NCI-H82 treated with DMSO at 0.1 percent for 48 hours (cell line): ENCODE data around the gene LCLAT1.
A peak's percentile ranks its signal among the peaks of the same experiment; 100 is the strongest.
"Not testable (repeated sequence)": the region's sequence is repeated elsewhere in the genome, so short reads cannot be mapped to it uniquely, and the experiment has no call there.

Source experiments
- DNase-seq: peaks from one replicate; lab custom pipeline; 2025; ENCODE audit not compliant: unreplicated experiment; lab: John Stamatoyannopoulos, UW

The LCLAT1 gene

DNA sequence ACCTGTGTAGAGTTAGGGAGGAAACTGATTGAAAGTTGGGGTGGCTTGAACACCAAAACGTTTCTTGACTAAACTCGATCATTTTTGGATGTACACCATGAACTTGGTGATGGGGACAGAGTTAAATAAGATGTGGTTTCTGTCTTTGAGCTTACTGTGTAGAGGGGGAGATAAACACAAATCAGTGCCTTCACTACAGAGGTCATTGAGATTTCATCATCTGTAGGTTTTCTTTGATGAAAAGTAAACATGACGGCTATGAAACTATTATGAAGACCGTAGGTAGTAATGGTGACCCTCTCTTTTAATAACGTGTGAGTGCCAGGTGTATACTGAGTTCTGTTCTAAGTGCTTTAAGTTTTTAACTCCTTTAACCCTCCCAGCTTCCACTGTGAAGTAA is 6.5 kb downstream of the LCLAT1 start:
- no peak for DNase-seq

DNA sequence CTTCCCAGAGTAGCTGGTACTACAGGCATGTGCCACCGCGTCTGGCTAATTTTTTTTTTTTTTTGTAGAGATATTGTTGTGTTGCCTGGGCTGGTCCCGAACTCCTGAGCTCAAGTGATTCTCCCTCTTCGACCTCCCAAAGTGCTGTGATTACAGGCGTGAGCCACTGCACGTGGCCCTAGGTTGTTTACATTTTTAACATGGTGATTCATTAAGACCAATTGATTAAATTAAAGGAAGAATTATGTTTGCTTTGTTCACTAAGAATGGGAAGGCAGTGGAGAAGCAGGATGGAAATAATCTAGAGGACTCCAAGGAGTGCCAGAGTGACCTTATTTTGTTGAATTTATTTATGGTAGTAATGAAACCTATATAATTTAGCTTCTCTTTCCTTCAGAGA is 7.5 kb downstream of the LCLAT1 start:
- DNase-seq, result peak; percentile 98

DNA sequence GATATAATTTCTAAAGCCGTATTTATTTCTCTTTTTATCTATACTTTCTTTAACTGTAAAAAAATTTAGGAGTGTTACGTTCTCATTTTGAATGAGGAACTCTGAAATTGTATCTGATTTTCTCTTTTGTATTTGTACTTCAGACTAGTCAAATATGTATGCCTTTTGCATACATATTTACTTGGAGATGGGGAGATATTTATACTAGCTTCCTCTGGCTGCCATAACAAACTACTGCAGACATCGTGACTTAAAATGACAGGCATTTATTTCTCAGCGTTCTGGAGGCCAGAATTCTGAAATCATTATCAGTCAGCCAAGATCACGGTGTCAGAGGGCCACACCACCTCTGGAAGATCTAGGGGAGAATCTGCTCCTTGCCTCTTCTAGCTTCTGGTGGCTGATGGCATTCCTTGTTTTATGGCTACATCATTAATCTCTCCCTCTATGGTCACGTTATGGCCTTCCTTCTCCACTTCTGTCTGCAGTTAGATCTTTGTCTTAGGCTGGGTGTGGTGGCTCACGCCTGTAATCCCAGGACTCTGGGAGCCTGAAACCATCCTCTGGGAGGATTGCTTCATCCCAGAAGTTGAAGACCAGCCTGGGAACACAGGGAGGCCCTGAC is 8.2 kb downstream of the LCLAT1 start:
- DNase-seq, result peak; percentile 92

DNA sequence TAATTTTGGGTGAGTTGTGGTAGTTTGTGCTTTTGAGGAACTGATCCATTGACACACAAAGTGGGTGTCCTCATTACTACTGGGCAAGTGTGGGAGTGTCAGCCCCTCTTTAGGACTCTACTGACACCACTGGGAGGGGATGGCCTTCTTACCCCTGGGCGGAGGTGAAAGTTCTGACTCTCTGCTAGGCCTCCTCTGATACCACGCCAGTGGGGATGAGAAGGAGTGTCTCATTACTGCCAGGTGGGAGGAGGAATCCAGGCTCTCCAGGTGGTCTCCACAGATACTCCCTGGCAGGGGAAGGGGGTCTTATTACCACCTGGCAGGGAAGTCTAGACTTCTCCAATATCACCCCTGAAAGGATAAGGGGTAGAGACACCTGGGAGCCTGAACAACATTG is 9.1 kb downstream of the LCLAT1 start:
- DNase-seq, result no peak

DNA sequence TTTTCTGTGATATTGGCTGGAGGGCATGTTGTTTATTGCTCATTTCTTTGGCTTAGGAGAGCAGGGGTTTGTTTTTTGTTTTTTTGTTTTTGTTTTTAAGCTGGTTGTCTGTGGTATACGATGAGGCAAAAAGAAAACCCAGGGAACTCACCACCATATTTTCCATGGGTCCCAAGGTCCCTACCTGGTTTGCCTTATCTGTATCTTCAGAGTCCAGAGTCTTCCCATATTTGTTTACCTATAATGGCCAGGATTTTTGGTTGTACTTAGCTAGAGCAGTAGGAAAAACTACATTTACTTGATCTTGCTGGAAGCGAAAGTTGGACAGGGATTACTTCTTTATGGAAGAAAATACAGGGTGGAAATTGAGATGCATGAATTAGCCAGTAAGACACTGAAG is 9.5 kb downstream of the LCLAT1 start:
- DNase-seq, result no peak

DNA sequence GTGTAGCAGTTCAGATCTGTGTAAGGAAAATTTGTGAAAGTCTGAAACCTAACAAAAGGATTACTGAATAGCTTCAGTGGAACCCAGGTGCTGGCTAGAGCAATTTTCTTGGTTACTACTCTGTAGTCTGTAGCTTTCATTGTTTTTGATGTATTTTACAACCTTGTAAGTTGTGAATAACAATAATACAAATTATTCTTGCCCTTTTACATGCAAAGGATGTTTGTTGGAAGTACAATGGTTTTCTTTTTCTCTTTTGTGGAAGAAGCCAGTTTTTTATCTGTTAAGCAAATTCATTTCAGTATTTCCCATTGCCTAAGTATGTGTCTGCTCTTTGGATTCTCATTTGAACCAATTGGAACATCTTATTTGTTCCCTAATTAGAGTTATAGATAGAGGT is 10.2 kb downstream of the LCLAT1 start:
- DNase-seq, result no peak

DNA sequence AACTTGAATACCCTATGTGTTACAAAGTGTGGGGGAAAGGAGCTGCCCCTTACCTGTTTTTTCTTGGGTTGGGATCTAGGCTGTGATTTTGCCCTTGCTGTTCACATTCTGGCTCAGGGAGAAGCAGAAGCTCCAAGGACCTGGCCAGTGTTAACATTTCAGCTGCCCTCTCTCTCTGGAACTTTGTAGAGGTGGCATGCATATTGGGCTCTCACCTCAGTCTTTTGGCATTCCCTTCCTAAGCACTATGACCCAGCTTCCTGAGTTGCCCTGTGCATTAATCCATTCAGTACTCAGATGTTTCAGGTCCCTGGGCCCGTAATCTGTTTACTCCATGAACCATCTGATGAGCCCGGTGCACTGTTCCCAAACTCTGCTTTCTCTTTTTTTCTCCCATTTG is 12.1 kb downstream of the LCLAT1 start:
- peak; percentile 59 for DNase-seq

DNA sequence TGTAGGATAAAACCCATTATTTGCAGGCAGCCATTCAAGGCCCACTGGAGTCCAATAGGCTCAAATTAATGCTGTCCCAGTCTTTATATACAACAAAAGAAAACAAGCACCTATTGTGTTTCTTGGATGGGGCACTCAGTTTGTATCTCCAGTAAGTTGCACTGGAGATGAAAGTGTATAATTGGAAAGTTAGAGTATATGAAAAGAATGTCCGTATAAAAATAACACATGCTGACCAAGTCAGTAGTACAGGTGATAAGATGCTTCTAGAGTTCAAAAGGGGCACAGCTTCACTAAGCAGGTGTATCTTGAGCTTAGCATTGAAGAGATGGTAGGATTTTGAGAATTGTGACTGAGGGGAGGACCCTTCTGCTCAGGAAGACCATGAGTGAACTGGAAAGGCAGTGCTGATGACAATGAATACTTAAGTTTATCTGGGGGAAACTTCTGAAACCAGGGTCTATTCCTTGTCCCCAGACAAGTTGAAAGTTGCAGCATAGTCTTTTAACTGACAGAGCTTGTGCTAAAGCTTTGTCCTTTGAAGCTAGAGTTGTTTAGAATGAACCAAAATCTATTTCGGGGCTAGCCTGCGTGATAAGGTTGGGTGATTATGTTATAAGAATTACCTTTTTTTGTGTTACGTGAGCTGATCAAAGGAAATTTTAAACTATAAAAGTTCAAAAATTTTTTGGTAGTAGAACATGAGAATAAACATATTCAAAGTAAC is 15.2 kb downstream of the LCLAT1 start:
- no peak for DNase-seq

DNA sequence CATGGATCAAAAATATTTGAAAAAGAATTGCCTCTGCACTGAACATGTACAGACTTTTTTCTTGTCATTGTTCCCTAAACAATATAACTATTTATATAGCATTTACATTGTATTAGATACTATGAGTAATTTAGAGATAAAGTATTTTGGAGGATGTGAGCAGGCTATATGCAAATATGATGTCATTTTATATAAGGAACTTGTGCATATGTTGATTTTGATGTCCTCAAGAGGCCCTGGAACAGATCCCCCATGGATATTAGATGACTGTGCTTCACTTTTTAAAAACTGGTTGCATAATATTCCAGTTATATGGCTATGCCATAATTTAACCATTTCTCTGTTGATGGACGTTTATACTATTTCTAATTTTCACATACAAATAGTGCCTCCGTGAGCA is 16.5 kb downstream of the LCLAT1 start:
- no peak for DNase-seq

DNA sequence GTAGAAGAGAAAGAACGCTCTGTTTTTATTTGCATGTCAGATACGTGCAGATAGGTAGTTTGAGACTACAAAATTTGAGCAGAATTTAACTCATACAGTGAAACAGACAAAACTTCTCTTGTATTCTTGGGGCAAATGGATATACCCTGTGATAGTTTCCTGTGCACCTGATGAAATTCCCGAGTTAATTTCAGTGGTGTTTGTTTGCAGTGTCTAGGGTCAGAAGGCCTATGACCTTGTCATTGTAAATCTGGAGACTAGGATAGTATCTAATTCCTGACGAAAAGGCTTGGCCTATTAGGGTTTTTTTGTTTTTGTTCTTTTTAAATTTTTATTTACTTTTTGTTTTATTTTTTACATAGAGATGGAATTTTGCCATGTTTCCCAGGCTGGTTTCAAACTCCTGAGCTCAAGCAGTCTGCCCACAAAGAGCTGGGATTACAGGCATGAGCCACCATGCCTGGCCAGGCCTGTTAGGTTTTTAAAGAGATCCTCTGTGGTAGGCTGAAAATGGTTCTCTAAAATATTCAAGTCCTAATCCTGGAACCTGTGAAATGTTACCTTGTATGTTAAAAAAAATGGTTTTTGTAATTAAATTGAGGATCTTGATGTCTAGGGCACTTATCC is 17.6 kb downstream of the LCLAT1 start:
- no peak for DNase-seq

DNA sequence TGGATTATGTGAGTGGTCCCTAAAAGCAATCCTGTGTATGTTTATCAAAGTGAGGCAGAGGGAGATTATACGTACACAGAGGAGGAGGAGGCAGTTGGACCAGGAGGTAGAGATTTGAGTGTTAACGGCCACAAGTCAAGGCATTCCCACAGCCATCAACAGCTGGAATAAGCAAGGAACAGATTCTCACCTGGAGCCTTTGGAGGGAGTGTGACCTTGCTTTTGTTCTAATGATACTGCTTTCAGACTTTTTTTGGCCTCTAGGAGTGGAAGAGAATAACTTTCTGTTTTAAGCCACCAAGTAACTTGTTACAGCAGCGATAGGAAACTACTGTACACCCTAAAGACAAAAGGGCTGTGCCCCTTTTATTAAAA is 18.1 kb downstream of the LCLAT1 start:
- DNase-seq, result peak; percentile 55

DNA sequence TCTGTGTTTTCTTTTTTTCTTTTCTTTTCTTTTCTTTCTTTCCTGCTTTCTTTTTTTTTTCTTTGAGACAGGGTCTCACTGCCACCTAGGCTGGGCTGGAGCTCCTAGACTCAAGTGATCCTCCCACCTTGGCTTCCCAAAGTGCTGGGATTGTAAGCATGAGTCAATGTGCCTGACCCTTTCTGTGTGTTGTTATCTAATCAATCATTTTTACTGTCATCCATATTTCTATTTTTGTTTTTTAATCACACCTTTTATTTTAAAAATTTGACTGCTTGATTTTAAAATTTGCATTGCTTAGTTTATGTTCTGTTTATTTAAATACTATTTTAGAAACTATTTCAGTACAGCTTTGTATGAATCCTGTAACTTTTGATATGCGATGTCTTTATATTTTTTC is 19.2 kb downstream of the LCLAT1 start:
- DNase-seq, result no peak

DNA sequence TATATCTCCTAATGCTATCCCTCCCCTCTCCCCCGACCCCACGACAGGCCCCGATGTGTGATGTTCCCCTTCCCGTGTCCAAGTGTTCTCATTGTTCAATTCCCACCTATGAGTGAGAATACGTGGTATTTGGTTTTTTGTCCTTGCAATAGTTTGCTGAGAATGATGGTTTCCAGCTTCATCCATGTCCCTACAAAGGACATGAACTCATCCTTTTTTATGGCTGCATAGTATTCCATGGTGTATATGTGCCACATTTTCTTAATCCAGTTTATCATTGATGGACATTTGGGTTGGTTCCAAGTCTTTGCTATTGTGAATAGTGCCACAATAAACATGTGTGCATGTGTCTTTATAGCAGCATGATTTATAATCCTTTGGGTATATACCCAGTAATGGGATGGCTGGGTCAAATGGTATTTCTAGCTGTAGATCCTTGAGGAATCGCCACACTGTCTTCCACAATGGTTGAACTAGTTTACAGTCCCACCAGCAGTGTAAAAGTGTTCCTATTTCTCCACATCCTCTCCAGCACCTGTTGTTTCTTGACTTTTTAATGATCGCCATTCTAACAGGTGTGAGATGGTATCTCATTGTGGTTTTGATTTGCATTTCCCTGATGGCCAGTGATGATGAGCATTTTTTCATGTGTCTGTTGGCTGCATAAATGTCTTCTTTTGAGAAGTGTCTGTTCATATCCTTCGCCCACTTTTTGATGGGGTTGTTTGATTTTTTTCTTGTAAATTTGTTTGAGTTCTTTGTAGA is 20.2 kb downstream of the LCLAT1 start:
- not testable (repeated sequence) for DNase-seq

DNA sequence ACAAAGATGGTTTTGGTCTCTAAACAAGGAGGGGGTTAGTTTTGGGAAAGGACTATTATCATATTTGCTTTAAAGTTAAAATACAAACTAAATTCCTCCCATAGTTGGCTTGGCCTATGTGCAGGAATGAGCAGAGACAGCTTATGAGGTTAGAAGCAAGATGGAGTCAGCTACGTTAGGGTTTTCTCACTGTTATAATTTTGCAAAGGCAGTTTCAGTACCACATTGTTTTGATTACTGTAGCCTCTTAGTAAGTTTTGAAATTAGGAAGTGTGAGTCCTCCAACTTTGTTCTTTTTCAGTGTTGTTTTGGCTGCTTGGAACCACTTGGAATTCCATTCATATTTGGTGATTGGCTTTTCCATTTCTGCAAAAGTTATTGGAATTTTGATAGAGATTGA is 23.4 kb downstream of the LCLAT1 start:
- DNase-seq, result no peak

DNA sequence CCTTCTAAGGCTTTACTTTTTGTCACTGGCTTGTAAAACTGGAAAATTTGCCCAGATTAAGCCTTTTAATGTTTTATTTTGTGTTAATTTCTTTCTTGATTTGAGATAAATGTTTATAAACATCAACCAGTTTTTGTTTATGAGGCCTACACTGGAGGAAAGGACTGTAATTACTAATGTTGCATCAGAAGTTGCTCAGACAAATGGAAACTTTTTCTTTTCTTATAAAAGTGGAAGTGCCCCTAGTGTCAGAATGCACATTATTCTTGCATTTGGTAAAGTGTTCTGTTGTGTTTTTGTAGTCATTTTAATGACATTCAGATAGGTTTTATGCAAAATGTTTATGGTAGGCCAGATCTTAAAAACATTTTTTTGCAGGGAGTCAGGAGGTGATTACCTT is 25.3 kb downstream of the LCLAT1 start:
- no peak for DNase-seq

DNA sequence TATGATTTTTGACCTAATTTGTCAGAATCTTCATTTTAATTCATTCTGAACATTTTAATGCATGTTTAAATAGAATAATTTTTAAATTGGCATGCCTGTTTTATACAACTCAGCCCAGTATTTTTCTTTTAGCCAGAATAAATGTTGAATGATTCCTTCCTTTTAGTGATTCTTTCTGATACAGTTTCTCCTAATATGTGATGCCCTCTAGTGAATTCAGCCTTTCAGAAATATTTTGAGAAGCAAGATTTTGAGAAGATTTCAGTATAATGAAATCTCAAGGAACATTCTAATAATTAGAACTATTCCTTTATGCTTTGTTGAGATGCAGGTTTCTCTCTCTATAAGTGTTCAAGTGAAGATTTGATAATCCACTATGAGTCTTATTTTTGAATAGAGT is 28.5 kb downstream of the LCLAT1 start:
- DNase-seq, result no peak

DNA sequence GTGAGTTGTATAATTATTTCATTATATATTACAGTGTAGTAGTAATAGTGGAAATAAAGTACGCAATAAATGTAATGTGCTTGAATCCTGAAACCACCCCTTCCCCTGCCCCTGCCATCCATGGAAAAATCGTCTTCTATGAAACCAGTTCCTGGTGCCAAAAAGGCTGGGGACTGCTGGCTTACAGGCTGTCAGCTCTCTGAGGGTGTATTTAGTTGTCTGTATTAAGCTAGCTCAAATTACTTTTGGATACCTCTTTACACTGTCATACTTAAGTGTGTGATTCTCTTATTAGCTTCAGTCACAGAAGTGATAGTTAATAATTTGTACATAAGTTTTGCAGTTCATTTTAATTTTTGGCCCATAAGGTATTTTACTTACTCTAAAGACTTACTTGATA is 29.6 kb downstream of the LCLAT1 start:
- no peak for DNase-seq

DNA sequence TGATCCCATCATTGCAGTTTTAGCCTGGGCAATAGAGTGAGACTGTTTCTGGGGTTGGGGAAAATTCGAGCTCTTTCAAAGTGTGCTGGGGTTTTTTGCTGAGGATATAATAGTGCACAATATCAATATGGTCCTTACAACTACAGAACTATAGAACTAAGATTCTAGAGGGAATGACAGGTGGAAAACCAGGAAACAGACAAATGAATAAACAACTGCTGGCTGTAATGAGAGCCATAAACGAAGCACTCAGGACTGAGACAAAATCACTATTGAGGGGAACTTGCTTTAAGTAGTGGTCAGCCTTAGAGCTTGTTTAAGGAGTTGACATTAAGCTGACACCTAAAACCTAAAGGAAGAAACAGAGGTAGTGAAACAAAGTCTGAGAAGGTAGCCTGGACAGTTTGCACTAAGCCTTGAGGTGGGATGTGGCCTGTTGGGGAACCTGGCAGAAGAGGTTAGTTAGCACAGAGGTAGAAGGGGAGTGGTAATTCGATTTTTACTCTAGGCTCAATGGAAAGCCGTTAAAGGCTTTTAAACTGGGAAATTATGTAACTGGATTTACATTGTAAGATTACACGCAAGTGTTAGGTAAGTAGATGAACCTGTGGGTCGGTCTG is 33.8 kb downstream of the LCLAT1 start:
- DNase-seq, result no peak

DNA sequence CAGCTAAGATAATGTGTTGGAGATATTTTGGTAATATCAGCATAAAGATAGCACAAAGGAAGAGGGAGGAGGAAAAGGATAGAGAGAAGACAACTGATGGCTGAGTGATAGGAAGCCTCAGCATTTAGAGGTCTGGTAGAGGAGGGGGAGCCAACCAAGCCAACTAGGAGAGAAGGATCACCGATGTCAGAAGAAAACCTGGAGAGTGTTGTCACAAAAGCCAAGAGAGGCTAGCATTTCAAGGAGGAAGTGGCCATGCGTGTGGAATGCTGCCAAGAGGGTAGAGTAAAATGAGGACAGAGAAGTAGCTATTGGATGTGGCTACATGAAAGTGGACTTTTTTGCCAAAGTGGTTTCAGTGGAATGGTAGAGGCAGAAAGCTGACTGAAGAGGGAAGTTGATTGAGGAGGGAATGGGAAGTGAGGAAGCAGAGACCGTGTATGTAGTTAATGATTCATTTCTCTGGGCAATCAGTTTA is 34.3 kb downstream of the LCLAT1 start:
- DNase-seq, result no peak

DNA sequence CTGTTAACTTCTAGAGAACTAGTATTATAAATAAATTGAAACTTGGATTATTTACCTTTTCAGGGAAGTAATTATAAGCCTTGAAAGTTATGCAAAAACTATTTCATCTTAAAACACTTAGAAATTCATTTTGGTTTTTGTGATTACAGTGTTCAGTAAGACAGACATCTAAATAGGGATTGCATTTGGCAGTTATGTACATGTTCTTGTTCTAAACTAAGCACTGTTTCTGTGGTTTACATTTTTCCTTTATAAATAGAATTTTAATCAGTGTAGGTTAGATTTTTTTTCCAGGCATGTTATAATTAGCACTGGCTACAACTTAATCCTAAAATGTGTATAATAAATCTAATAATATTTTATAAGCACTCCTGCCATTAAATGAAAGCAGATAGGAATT is 35.0 kb downstream of the LCLAT1 start:
- no peak for DNase-seq

DNA sequence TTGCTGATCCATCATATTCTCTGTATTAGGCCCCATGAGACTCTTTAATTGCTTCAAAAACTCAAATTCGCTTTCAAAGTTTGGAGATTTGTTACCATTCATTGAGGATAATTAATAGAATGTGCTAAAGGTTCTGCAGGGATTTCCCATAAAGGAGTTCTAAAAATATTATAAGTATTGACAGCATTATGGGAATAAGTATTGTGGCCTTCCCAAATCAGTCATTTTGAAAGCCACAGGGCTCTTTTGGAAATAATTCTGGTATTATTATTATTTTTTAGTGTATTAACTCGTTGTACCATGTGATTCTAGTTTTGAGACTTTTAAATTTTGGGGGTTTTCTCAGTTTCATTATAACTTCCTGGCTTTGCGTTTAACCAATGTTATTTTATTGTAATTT is 37.1 kb downstream of the LCLAT1 start:
- DNase-seq, result no peak
